OCI-LY1 (cell line): ENCODE results near the gene SLC24A3.

Experiments used
- CTCF ChIP-seq: fragments of 200-600 bp; sonication (generic), shearing (Covaris generic); IDR thresholded peaks from 2 replicates; pipeline ENCODE4 v1.5.1; 2017; ENCODE audit warnings: mild to moderate bottlenecking, antibody characterized with exemption, low read length, moderate library complexity, mixed read lengths
- EZH2 ChIP-seq: fragments of 200-600 bp; sonication (generic), shearing (Covaris generic); IDR thresholded peaks from 2 replicates; pipeline ENCODE4 v1.8.0; 2017; ENCODE audit warnings: borderline replicate concordance, mixed run types, mild to moderate bottlenecking, antibody characterized with exemption, low read length, moderate library complexity, mixed read lengths

- TF ChIP-seq CTCF (no peak), EZH2 (no peak)
Measured at GRCh38 chr20:19712721-19713260, 500.3 kb downstream of the SLC24A3 start.
